OCI-M1 (cell line): ENCODE results near the gene HOXA5.
A peak's percentile ranks its signal among the peaks of the same experiment; 100 is the strongest.

ENCODE experiments used
- DNase-seq: peaks from one replicate; lab custom pipeline; 2025; lab: John Stamatoyannopoulos, UW

The HOXA5 gene

GRCh38 chr7:27106181-27106900, 37.1 kb downstream of the HOXA5 start:
- no peak for DNase-seq

GRCh38 chr7:27105301-27106031, 38.0 kb downstream of the HOXA5 start:
- DNase-seq, result no peak

GRCh38 chr7:27104341-27105058, 39.0 kb downstream of the HOXA5 start:
- no peak for DNase-seq

DNA sequence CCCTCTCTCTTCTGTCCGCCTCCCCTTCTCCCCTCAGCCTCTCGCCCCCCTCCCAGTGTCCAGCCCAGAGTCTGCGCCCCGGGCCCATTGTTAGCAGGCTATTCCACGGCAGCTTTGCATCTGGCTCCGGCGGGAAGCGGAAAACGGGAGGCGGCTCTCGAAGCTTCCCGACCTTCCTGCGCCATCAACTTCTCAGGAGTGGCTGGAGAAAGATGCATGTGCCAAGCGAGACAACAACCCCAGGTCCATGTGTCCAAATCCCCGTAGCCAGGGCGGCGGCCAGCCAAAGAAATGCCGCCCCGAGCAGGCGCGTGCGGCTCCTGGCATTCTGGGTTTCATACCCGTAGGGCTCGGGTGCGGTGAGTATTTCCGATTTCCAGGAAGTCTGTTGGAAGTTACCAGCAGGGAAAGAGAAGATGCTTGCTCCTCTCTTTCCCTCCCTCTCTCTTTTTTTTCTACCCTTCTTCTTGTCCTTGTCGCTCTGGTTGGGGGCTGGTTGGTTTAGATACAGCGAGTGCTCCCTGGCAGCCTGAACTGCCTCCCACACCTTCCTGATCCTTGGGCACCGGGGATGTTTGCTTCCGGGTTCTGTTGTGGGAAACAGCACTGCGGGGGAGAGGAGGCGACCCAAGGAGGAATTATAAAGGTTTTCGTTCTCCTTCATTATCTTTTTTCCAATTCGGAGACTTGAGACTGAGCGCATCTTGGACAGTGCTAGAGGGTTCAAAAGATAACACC, 39.8 kb downstream of the HOXA5 start:
- DNase-seq, result no peak

DNA sequence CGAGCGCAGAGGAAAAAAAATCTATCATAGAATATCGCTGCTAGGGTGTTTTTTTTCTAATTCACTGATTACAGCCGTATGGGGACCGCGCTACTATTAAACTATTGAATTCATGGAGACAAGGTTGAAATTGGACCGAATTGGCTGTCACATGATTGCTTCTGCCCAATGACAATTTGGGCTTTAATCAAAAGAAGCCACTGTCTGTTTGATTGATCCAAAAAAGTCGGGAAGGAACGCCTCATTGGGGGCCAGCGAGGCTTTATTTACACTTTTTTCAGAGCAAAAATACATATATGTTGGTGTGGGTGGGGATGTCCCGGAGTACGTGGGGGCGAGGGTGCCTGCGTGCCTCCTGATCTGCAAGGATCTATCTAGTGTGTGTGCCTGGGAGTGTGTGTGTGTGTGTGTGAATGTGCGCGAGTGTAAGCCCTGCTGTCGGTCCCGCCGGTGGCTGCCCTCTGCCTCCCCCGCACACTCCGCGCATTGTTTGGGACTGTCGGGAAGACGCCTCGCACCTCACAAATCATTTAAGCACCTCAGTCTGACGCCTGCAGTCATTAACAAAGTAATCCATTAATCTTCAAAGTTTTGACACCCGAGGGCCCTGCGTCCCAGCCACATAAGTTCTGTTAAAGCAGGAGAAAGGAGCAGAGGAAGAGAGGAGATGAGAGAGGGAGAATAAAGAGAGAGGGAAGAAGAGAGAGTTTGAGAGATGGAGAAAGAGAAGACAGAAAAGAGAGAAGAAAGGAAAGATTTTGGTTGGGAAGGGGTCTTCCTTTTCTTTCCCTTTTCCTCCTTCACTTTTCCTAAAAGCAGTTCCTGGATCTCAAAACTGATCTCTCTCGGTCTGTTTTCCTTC, 40.7 kb downstream of the HOXA5 start, which contains the start of gene HOXA2:
TSS of gene HOXA2 (minus strand) at position 103 of the 862 bp plus-strand sequence. CDS start 183 bp downstream, outside the sequence.
- no peak for DNase-seq

DNA sequence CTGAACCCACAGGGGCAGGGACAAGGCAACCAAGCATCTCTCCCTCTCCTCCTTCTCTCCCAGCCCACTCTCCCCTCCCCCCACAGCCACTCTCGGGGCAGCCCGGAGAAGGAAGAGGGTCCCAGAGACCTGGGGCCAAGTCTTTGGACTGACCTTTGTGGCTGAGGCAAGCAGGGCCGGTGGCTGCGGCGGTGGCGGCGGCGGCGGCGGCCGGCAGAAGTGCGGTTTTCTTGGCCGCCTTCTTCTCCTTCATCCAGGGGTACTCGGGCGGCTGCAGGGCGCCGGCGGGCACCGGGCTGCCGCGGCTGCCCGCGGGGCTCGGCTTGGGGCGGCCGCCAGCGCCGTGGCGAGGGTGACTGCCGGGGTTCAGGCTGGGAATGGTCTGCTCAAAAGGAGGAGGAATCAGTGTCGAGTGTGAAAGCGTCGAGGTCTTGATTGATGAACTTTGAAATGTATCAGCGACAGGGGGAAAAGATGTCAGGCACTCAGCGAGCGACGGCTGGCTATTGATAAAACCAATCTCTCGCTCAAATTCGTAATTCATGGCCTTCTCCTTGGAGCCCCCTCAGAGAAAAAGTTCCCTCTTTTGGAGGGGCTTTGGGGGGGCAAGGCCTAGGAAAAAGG, 41.4 kb downstream of the HOXA5 start:
- DNase-seq, result no peak

DNA sequence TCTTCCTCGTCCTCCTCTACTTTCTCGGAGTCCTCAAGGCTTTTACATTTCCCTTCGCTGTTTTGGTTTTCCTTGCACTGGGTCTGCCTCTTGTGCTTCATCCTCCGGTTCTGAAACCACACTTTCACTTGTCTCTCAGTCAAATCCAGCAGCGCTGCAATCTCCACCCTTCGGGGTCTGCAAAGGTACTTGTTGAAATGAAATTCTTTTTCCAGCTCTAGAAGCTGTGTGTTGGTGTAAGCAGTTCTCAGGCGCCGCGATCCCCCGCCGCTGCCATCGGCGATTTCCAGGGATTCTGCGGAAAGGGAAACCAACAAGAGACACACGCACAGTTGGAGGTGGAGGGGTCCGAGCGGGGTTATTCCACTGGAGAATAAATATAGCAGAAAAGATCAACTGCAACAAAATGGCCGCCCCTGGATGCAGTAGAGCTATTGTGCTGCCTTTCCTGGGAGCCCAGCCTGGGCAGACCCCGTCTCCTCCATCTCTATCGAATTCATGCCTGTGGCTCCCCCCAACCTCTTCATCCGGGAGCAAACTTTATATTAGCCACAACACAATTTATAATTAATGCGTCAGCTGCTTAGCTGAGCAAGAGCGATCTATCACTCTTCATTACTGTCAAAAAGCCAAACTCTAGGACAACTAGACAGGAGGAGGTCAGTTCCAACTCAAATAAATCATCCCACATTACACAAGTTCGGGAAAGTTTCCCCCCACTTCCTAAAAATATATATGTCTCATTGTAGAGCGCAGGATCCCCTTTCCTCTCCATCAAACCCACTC, 42.1 kb downstream of the HOXA5 start:
- no peak for DNase-seq

- no peak for DNase-seq
Measured at GRCh38 chr7:27100694-27101170, 42.7 kb downstream of the HOXA5 start.

DNA sequence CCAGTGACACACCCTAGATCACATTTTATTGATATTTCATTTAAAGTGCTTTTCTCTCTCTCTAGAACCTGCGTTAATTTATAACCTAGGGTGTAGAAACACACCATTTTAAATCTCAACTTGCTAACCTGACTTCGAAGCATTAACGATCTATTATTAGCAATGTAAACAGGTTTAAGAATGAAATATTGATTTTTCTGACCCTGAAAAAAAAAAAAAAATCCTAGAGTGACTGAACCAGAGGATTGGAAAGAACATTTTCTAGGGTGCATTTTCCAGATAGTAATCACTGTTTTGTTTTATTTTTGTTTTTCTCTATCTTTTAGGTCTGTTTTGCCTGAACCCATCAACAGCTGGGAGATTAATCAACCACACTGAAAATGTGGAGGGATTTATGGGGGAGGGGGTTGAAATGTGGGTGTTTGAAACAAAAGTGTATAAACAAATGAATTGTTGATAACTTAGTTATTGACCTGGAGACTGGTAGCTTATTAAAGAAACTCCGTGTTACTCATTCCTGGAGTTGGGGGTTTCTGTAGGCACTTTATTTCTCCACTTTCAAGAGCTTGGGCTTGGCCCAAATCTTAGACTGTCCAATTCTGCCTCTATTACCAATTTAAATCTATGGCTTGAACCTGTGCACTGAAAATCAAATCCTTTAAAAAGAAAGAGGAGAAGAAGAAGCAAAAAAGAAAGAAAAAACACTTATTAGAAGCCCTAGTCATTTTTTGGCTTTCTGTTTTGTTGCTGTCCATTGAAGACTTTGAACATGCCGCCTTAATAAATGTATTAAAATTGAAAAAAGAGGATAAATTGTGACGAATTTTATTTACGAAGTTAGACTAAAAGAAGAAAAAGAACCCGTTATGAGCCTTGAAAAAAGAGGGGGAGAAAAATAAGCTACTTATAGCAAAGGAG, 43.8 kb downstream of the HOXA5 start:
- no peak for DNase-seq

- no peak for DNase-seq
Measured at GRCh38 chr7:27098578-27099451, 44.7 kb downstream of the HOXA5 start.

DNA sequence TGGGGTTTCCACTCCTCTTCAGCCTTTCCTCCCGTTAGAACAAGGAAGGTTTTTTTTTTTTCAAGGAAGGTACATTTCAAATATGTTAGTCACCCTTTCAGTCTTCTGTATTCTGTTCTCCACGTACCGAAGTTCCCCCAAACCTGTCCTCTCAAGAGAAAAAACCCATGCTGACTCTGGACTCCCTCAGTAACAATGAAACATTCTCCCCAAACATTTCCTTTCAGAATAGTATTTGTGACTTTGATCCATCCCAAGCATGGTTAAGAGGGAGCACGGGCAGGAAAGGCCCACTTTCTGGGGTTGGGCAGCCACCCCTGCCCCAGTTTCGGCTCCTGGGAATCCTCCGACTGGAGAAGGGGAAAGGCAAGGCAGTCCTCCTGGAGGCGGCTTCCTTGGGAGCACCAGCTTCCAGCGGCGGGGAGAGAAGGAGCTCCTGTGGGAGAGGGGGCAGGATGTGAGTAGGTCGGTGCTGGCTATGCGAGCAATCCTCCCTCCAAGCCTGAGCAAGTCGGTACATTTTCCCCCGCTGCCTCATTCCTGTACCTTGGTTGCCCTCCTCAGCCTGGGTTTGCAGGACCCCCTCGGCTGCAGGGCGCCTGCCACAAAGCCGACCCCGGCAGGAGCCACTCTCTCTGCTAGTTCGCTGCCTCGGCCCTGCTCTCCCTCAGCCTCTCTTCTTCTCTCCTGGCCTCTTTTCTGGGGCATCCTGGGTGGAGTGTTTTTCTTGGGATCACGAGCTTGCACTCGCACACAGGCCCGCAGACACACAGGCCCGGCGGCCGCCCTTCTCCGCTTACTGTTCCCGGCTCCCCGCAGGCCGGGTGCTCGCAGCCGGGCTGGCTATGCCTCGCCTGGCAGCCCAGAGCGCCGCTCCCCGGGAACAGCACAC, 45.5 kb downstream of the HOXA5 start:
- no peak for DNase-seq

DNA sequence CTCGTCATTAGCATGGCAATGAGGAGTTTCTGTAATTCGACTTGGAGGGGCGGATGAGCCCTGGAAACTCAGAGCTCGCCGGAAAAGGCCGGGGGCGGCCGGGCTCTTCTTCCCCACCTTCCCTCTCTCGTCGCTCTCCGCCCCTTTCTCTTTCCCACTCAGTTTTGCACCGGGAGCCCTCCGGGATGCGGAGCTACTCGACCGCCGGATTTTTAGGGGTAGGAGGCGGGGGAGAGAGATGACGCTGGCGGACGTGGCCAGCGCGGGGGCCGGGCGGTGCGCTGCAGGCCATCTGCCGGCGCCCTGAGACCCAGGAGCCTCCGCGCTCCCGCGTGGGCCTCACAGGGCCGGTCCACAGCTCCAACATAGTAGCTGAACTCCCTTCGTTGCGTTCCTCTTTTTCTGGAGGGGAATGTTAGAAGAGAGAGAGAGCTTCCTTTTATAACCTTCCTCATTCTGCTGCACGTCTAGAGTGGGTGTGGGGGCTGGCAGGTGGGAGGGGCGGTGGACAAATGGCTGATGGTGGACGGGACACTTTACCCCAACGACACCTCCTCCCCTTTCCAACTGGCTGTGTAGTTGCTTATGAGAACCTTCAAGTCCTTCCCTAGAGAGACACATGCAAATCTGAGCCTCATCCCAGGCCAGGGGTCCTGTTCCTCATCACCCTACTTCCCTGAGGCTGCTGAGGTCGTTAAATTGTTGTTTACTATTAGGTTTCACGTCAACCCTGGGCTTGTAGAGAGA, 46.5 kb downstream of the HOXA5 start:
- peak; percentile 34 for DNase-seq

DNA sequence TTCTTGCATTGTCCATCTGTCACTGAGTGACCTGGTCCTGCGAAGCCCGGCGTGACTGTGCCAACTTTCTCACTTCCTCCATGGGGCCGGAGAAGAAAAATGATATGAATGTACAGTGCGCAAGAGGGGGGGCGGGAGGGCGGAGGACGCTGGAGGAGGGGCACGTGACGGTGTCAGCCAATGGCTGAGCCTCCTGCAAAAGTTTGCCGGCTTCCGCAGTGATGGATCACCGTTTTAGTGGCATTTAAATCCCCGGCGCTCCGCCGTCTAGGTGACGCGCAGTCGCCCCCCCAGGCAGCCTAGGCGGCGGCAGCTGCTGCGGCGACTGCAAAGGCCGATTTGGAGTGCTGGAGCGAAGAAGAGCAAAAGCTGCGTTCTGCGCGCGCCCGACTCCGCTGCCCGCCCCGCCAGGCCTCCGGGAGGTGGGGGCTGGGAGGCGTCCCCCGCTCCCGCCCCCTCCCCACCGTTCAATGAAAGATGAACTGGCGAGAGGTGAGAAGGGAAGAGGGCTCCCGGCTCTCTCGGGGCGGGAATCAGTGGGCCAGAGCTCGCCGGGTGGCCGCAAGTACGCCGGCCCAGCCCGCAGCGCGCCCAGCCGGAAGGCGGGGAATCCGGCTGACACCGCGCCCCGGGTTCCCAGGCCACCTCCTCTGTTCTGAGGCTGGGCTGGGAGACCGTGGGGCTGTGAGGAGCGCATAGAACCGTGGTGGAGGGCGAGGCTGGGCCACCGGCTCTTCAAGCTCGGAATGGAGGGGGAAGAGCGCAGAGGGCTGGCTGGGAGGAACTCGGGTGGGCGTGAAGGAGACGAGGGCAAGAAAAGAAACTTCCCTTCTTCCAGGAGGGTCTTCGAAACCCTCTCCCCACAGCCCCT, 47.3 kb downstream of the HOXA5 start, which contains the start of gene HOXA1:
TSS of gene HOXA1 (minus strand) at position 104 of the 871 bp plus-strand sequence. CDS start at position 16, 88 bp downstream.
- DNase-seq, result peak; percentile 89

DNA sequence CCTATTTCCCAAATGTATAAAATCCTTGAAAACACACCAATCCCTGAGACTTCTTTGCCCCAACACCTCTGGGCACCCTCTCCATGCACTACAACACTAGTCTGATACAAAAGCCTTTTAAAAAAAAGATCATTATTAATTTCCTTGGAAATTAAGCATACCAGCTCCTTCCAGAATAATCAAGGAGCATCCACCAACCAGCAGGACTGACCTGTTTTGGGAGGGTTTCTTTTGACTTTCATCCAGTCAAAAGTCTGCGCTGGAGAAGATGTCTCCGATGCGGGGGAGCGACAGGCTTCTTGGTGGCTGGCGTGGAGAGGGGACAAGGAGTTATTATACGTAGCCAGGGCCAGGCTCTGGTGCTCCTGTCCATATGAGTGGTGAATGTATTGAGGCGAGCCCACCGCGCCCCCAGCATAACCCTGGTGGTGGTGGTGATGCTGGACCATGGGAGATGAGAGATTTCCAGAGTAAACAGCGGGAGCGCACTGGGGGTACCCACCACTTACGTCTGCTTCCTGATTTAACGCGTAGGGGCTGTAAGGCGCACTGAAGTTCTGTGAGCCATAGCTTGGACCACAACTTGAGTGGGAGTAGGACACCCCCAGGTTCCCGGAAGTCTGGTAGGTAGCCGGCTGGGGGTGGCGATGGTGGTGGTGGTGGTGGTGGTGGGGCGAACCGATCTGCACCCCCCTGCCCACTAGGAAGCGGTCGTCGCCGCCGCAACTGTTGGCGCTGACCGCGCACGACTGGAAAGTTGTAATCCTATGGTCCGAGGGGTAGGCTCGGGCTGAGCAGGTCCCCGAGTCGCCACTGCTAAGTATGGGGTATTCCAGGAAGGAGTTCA, 48.2 kb downstream of the HOXA5 start:
- DNase-seq, result peak; percentile 34
